GM19023 (cell line): ENCODE measurements around the gene XPNPEP1.

ENCODE experiments used
- ATAC-seq: cut with Tn5 transposase; IDR thresholded peaks from one replicate; pipeline ENCODE4 v1.9.1; 2021; ENCODE audit warnings: mild to moderate bottlenecking, moderate library complexity; ENCODE audit not compliant: unreplicated experiment

Gene XPNPEP1

GRCh38 chr10:109866995-109867635 is 56.2 kb downstream of the XPNPEP1 start:
- no peak for ATAC-seq

- ATAC-seq = no peak
These were observed 56.9 kb downstream of the XPNPEP1 start for GRCh38 chr10:109866168-109866994.

GRCh38 chr10:109863775-109864174 is 59.5 kb downstream of the XPNPEP1 start:
- ATAC-seq = no peak

- ATAC-seq = no peak
These were observed 60.6 kb downstream of the XPNPEP1 start for GRCh38 chr10:109862738-109863137.

- no peak for ATAC-seq
These were observed 61.3 kb downstream of the XPNPEP1 start for GRCh38 chr10:109862041-109862440.

GRCh38 chr10:109861081-109861480 is 62.2 kb downstream of the XPNPEP1 start:
- no peak for ATAC-seq

- ATAC-seq = no peak
These were observed 64.1 kb downstream of the XPNPEP1 start for GRCh38 chr10:109859221-109859620.

- no peak for ATAC-seq
These were observed 67.6 kb downstream of the XPNPEP1 start for GRCh38 chr10:109855746-109856145.

- no peak for ATAC-seq
These were observed 69.4 kb downstream of the XPNPEP1 start for GRCh38 chr10:109853921-109854320.

GRCh38 chr10:109852475-109853037 is 70.8 kb downstream of the XPNPEP1 start:
- ATAC-seq = peak; percentile 97

GRCh38 chr10:109851616-109852474 is 71.5 kb downstream of the XPNPEP1 start:
- peak; percentile 19 for ATAC-seq

- no peak for ATAC-seq
These were observed 76.5 kb downstream of the XPNPEP1 start for GRCh38 chr10:109846832-109847231.

- no peak for ATAC-seq
These were observed 78.0 kb downstream of the XPNPEP1 start for GRCh38 chr10:109845308-109845707.

GRCh38 chr10:109838592-109839244 is 84.6 kb downstream of the XPNPEP1 start:
- ATAC-seq = no peak

GRCh38 chr10:109837384-109837783 is 85.9 kb downstream of the XPNPEP1 start:
- ATAC-seq = no peak

GRCh38 chr10:109835257-109835656 is 88.1 kb downstream of the XPNPEP1 start:
- no peak for ATAC-seq

GRCh38 chr10:109831846-109832245 is 91.5 kb downstream of the XPNPEP1 start:
- no peak for ATAC-seq

- ATAC-seq = no peak
These were observed 99.1 kb downstream of the XPNPEP1 start for GRCh38 chr10:109824206-109824605.

GRCh38 chr10:109823196-109823595 is 100.1 kb downstream of the XPNPEP1 start:
- ATAC-seq = no peak

GRCh38 chr10:109821672-109822071 is 101.6 kb downstream of the XPNPEP1 start:
- ATAC-seq = no peak
